ENCODE measurements around the gene KRT17.
"Not testable (repeated sequence)": the region's sequence is repeated elsewhere in the genome, so short reads cannot be mapped to it uniquely, and the experiment has no call there.

The KRT17 gene

GRCh38 chr17:41626914-41627295 lies 2.5 kb upstream of the KRT17 start:
- H3K9me3 ChIP-seq (ENCODE audit: control insufficient read depth in 5 of 5, low read length in 5 of 5); H3K27ac ChIP-seq (ENCODE audit: low read depth, low read length); H3K4me3 ChIP-seq (ENCODE audit: low read depth in 1 of 5, low read length in 5 of 5); H3K9ac ChIP-seq (ENCODE audit: low read length in 5 of 5); H3K36me3 ChIP-seq (ENCODE audit: control insufficient read depth in 5 of 5, insufficient read depth in 5 of 5, low read length in 5 of 5); H3K27me3 ChIP-seq (ENCODE audit: control insufficient read depth in 5 of 5, insufficient read depth in 4 of 5, low read length in 5 of 5); H3K4me1 ChIP-seq (ENCODE audit: control insufficient read depth in 5 of 5, insufficient read depth in 5 of 5, low read length in 5 of 5): not testable (repeated sequence)

- H3K4me1 ChIP-seq (ENCODE audit: control insufficient read depth in 5 of 5, insufficient read depth in 5 of 5, low read length in 5 of 5); H3K9ac ChIP-seq (ENCODE audit: low read length in 5 of 5): not testable (repeated sequence)
Observed at GRCh38 chr17:41626028-41626913, 1.9 kb upstream of the KRT17 start.

DNA sequence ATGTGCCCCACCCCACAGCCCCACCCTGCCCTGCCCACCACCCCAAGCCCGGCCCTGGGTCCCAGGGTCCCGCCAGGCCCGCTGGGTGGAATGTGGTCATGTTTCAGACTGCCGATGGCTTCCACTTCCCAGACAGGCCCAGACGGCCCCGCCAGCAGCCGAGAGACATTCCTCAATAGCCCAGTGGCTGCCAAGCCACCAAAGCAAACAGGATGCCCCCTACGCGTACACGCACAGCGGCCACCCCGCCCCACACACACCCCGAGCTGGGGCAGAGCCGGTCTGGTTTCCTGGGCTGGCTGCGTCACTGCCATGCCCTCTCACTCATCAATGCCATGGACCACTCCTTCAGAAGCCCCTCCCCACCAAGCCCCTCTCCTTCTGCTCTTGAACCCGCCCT lies 1.2 kb upstream of the KRT17 start:
- Histone ChIP-seq H3K4me1 (ENCODE audit: control insufficient read depth in 5 of 5, insufficient read depth in 5 of 5, low read length in 5 of 5) (no peaks in the 10 kb centered on the region), H3K4me3 (ENCODE audit: low read depth in 1 of 5, low read length in 5 of 5) (no peak overlapping the region), H3K9ac (ENCODE audit: low read length in 5 of 5) (no peak overlapping the region), H3K27ac (ENCODE audit: low read depth, low read length) (no peak overlapping the region), H3K36me3 (ENCODE audit: control insufficient read depth in 5 of 5, insufficient read depth in 5 of 5, low read length in 5 of 5) (no peaks in the 10 kb centered on the region), H3K9me3 (ENCODE audit: control insufficient read depth in 5 of 5, low read length in 5 of 5) (no peaks in the 10 kb centered on the region), H3K27me3 (ENCODE audit: control insufficient read depth in 5 of 5, insufficient read depth in 4 of 5, low read length in 5 of 5) (peaks cover 0 to 3% (median 0%) of the 10 kb centered on the region in 5 donors)

More at GRCh38 chr17:41626028-41626913, 1.9 kb upstream of the KRT17 start:
- not testable (repeated sequence) for H3K4me3 ChIP-seq (ENCODE audit: low read depth in 1 of 5, low read length in 5 of 5); H3K36me3 ChIP-seq (ENCODE audit: control insufficient read depth in 5 of 5, insufficient read depth in 5 of 5, low read length in 5 of 5); H3K9me3 ChIP-seq (ENCODE audit: control insufficient read depth in 5 of 5, low read length in 5 of 5); H3K27me3 ChIP-seq (ENCODE audit: control insufficient read depth in 5 of 5, insufficient read depth in 4 of 5, low read length in 5 of 5); H3K27ac ChIP-seq (ENCODE audit: low read depth, low read length)

- not testable (repeated sequence) for H3K9me3 ChIP-seq (ENCODE audit: control insufficient read depth in 5 of 5, low read length in 5 of 5); H3K27ac ChIP-seq (ENCODE audit: low read depth, low read length); H3K4me1 ChIP-seq (ENCODE audit: control insufficient read depth in 5 of 5, insufficient read depth in 5 of 5, low read length in 5 of 5); H3K4me3 ChIP-seq (ENCODE audit: low read depth in 1 of 5, low read length in 5 of 5); H3K36me3 ChIP-seq (ENCODE audit: control insufficient read depth in 5 of 5, insufficient read depth in 5 of 5, low read length in 5 of 5); H3K9ac ChIP-seq (ENCODE audit: low read length in 5 of 5); H3K27me3 ChIP-seq (ENCODE audit: control insufficient read depth in 5 of 5, insufficient read depth in 4 of 5, low read length in 5 of 5)
Observed at GRCh38 chr17:41623184-41623861, 1.1 kb downstream of the KRT17 start.

GRCh38 chr17:41622340-41623183 lies 1.8 kb downstream of the KRT17 start:
- H3K4me1 ChIP-seq (ENCODE audit: control insufficient read depth in 5 of 5, insufficient read depth in 5 of 5, low read length in 5 of 5); H3K4me3 ChIP-seq (ENCODE audit: low read depth in 1 of 5, low read length in 5 of 5); H3K36me3 ChIP-seq (ENCODE audit: control insufficient read depth in 5 of 5, insufficient read depth in 5 of 5, low read length in 5 of 5); H3K9ac ChIP-seq (ENCODE audit: low read length in 5 of 5); H3K27me3 ChIP-seq (ENCODE audit: control insufficient read depth in 5 of 5, insufficient read depth in 4 of 5, low read length in 5 of 5); H3K9me3 ChIP-seq (ENCODE audit: control insufficient read depth in 5 of 5, low read length in 5 of 5); H3K27ac ChIP-seq (ENCODE audit: low read depth, low read length): not testable (repeated sequence)

GRCh38 chr17:41621916-41622315 lies 2.5 kb downstream of the KRT17 start:
- Histone ChIP-seq H3K9ac (ENCODE audit: low read length in 5 of 5) (no peak overlapping the region), H3K4me1 (ENCODE audit: control insufficient read depth in 5 of 5, insufficient read depth in 5 of 5, low read length in 5 of 5) (no peaks in the 10 kb centered on the region), H3K27me3 (ENCODE audit: control insufficient read depth in 5 of 5, insufficient read depth in 4 of 5, low read length in 5 of 5) (peaks cover 0 to 10% (median 6%) of the 10 kb centered on the region in 5 donors), H3K27ac (ENCODE audit: low read depth, low read length) (no peak overlapping the region), H3K36me3 (ENCODE audit: control insufficient read depth in 5 of 5, insufficient read depth in 5 of 5, low read length in 5 of 5) (no peaks in the 10 kb centered on the region), H3K9me3 (ENCODE audit: control insufficient read depth in 5 of 5, low read length in 5 of 5) (no peaks in the 10 kb centered on the region), H3K4me3 (ENCODE audit: low read depth in 1 of 5, low read length in 5 of 5) (no peak overlapping the region)

DNA sequence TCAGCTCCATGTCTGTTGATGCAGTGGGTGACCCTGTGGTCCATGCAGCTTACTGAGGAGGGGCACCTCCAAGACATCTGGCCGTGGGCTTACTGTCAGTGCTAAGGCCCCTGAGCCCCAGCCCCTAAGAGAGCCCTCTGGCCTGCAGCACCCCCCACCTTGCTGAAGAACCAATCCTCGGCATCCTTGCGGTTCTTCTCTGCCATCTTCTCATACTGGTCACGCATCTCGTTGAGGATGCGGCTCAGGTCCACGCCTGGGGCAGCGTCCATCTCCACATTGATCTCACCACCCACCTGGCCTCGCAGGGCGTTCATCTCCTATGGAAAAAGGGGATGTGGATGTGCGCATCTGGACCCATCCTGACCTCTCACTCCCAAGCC lies 2.9 kb downstream of the KRT17 start:
- H3K9ac ChIP-seq (ENCODE audit: low read length in 5 of 5); H3K36me3 ChIP-seq (ENCODE audit: control insufficient read depth in 5 of 5, insufficient read depth in 5 of 5, low read length in 5 of 5); H3K9me3 ChIP-seq (ENCODE audit: control insufficient read depth in 5 of 5, low read length in 5 of 5); H3K4me3 ChIP-seq (ENCODE audit: low read depth in 1 of 5, low read length in 5 of 5); H3K27ac ChIP-seq (ENCODE audit: low read depth, low read length); H3K4me1 ChIP-seq (ENCODE audit: control insufficient read depth in 5 of 5, insufficient read depth in 5 of 5, low read length in 5 of 5): not testable (repeated sequence)
- H3K27me3 ChIP-seq (ENCODE audit: control insufficient read depth in 5 of 5, insufficient read depth in 4 of 5, low read length in 5 of 5), result peaks cover 0 to 14% (median 7%) of the 10 kb centered on the region in 5 donors

GRCh38 chr17:41620583-41621434 lies 3.6 kb downstream of the KRT17 start:
- Histone ChIP-seq H3K27ac (ENCODE audit: low read depth, low read length) (no peak overlapping the region), H3K9me3 (ENCODE audit: control insufficient read depth in 5 of 5, low read length in 5 of 5) (no peaks in the 10 kb centered on the region)

GRCh38 chr17:41619927-41620582 lies 4.3 kb downstream of the KRT17 start:
- H3K36me3 ChIP-seq (ENCODE audit: control insufficient read depth in 5 of 5, insufficient read depth in 5 of 5, low read length in 5 of 5); H3K27ac ChIP-seq (ENCODE audit: low read depth, low read length); H3K4me1 ChIP-seq (ENCODE audit: control insufficient read depth in 5 of 5, insufficient read depth in 5 of 5, low read length in 5 of 5); H3K9me3 ChIP-seq (ENCODE audit: control insufficient read depth in 5 of 5, low read length in 5 of 5); H3K4me3 ChIP-seq (ENCODE audit: low read depth in 1 of 5, low read length in 5 of 5); H3K9ac ChIP-seq (ENCODE audit: low read length in 5 of 5): not testable (repeated sequence)
- peaks cover 0 to 18% (median 7%) of the 10 kb centered on the region in 5 donors for H3K27me3 ChIP-seq (ENCODE audit: control insufficient read depth in 5 of 5, insufficient read depth in 4 of 5, low read length in 5 of 5)

More at GRCh38 chr17:41620583-41621434, 3.6 kb downstream of the KRT17 start:
- Histone ChIP-seq H3K27me3 (ENCODE audit: control insufficient read depth in 5 of 5, insufficient read depth in 4 of 5, low read length in 5 of 5) (peaks cover 0 to 18% (median 7%) of the 10 kb centered on the region in 5 donors), H3K9ac (ENCODE audit: low read length in 5 of 5) (no peak overlapping the region), H3K36me3 (ENCODE audit: control insufficient read depth in 5 of 5, insufficient read depth in 5 of 5, low read length in 5 of 5) (no peaks in the 10 kb centered on the region), H3K4me3 (ENCODE audit: low read depth in 1 of 5, low read length in 5 of 5) (no peak overlapping the region), H3K4me1 (ENCODE audit: control insufficient read depth in 5 of 5, insufficient read depth in 5 of 5, low read length in 5 of 5) (no peaks in the 10 kb centered on the region)

Measured in subcutaneous abdominal adipose tissue (tissue), 5 donors.